ENCODE results near the gene MAP2K4. TPM values are rescaled to one million over a fixed set of nuclear protein-coding genes. Genes with fewer than 3 reads are reported as not detected.

Gene MAP2K4
- total RNA-seq, 3 donors from 2014 or later = 27.0 to 47.5 (median 32.7) TPM

DNA sequence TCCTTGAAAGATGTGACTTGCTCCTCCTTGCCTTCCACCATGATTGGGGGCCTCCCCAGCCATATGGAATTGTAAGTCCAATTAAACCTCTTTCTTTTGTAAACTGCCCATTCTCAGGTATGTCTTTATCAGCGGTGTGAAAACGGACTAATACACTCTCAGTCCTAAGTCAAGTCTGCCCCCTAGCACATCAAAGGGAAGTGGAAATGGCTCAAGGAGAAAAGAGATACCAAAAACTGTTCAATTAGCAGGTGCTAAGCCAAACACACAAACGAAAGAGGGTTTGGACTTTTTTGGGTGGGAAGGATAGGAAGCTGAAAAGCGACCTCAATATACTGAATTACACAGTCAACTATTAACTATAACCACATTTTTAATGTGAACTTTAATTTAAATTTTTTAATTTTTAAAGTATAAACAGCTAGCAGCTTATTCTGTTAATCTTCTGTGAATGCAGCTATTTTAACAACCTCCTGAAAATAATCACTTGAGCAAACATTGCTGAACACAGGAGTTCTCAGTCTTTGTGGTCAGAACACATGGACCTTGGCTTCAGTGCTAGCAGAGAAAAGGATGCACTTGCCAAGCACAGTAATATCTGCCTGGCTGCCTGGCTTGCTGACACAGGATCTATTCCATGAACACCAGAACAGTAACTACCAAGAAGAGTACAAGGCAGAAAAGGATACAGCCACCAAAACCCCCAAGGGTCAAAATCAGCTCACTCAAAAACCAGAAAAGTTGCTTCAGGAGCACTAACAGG lies 34.3 kb upstream of the MAP2K4 start:
- TF ChIP-seq, protein P1, sequence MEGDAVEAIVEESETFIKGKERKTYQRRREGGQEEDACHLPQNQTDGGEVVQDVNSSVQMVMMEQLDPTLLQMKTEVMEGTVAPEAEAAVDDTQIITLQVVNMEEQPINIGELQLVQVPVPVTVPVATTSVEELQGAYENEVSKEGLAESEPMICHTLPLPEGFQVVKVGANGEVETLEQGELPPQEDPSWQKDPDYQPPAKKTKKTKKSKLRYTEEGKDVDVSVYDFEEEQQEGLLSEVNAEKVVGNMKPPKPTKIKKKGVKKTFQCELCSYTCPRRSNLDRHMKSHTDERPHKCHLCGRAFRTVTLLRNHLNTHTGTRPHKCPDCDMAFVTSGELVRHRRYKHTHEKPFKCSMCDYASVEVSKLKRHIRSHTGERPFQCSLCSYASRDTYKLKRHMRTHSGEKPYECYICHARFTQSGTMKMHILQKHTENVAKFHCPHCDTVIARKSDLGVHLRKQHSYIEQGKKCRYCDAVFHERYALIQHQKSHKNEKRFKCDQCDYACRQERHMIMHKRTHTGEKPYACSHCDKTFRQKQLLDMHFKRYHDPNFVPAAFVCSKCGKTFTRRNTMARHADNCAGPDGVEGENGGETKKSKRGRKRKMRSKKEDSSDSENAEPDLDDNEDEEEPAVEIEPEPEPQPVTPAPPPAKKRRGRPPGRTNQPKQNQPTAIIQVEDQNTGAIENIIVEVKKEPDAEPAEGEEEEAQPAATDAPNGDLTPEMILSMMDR (IDR thresholded peaks at IDR 0.05) = no peak
- ATAC-seq (no peak), DNase-seq (no peak)
- Histone ChIP-seq H3K4me1 (ENCODE audit: low read depth) (peaks cover 6% of the 10 kb centered on the region), H3K4me3 (no peak overlapping the region), H3K36me3 (ENCODE audit: low read depth) (no peaks in the 10 kb centered on the region), H3K9me3 (no peaks in the 10 kb centered on the region)
- intact Hi-C loops (cut with DNase I, micrococcal nuclease) = loop anchor here in 1 of 2 donors (10.0 kb wide), 1 partner anchor 1112 kb away; no protein-coding TSS in a partner anchor

DNA sequence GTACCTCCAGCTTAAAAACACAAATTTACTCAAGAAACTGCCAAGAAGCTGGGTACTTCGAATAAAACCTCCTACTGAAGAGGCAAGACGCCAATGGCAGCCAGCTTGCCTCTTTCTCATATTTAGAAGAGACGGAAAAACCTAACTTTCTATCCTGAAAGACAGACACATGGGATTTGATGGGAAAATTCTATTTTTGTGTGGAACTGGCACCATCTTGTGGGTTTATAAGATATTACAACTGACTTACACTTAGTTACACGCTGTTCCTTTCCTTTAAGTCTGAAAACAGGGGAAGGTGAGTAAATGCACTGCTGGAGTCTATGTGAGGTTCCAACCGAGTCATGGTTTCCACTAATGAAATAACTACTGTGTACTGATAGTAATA lies 33.7 kb upstream of the MAP2K4 start:
- no peaks in the 10 kb centered on the region for H3K36me3 ChIP-seq (ENCODE audit: low read depth)
- peaks cover 6% of the 10 kb centered on the region for H3K4me1 ChIP-seq (ENCODE audit: low read depth)
- no peak overlapping the region for H3K4me3 ChIP-seq
- no peak for DNase-seq
- no peaks in the 10 kb centered on the region for H3K9me3 ChIP-seq
- intact Hi-C loops (cut with DNase I, micrococcal nuclease) = loop anchor here in 1 of 2 donors (10.0 kb wide), 1 partner anchor 1112 kb away; no protein-coding TSS in a partner anchor
- peak; percentile 31 for ATAC-seq
- TF ChIP-seq, protein P1 (IDR thresholded peaks at IDR 0.05) = no peak

DNA sequence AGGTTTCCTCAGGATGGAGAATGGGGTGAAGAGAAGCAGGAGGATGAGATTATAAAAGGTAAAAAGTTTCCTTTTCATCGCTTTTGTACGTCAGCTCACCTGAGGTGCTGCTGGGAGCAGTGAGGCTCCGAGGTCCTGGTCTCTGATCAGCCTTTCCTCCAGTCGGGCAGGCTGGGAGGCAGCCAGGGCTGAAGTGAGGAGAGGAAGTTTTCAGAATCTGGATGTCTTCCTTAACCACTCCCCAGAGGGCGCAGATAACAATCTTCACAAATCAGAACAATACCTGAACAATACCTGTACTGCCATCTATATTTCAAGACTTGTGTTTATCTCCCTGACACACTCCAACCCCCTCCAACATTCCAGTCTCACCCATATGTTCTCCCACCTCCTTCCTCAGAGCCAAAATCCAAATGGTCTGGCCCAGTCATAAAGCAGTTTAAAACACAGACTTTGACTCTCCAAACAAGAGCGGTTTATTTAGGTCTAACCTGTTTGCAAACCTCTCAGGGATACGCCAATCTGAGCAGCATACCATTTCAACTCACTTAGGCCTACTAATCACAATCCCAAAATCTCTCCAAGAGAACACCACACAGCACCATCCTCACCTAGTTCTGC lies 30.2 kb upstream of the MAP2K4 start:
- Histone ChIP-seq H3K4me1 (ENCODE audit: low read depth) (peaks cover 6% of the 10 kb centered on the region), H3K9me3 (no peaks in the 10 kb centered on the region), H3K4me3 (no peak overlapping the region), H3K36me3 (ENCODE audit: low read depth) (no peaks in the 10 kb centered on the region)
- TF ChIP-seq, protein P1 (IDR thresholded peaks at IDR 0.05) = no peak
- intact Hi-C loops (cut with DNase I, micrococcal nuclease) = no loop called here
- ATAC-seq = peak; percentile 84
- peak in 2 of 3 donors; percentile 41 to 65 for DNase-seq

DNA sequence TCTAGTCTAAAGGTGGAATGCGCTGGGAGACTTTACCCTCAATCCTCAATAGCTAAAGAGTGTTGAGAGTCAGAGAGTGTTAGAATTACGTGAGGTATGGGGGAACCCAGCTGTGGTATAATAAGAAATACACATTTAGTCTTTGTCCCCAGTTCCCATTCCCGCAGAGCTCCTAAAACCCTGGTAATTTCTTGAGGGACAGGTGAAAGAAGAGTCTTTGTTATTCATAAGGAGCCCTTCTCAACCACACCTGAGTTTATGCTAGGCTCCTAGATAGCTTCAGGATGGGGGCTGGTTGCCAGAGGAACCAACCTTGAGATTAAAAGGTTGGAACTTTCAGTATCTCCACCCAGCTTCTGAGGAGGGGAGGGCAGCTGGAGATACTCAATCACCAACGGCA lies 29.2 kb upstream of the MAP2K4 start:
- Histone ChIP-seq H3K4me3 (no peak overlapping the region), H3K36me3 (ENCODE audit: low read depth) (no peaks in the 10 kb centered on the region), H3K4me1 (ENCODE audit: low read depth) (peaks cover 11% of the 10 kb centered on the region), H3K9me3 (no peaks in the 10 kb centered on the region)
- ATAC-seq (no peak), DNase-seq (no peak)
- TF ChIP-seq, protein P1 (IDR thresholded peaks at IDR 0.05) = no peak
- intact Hi-C loops (cut with DNase I, micrococcal nuclease) = no loop called here

DNA sequence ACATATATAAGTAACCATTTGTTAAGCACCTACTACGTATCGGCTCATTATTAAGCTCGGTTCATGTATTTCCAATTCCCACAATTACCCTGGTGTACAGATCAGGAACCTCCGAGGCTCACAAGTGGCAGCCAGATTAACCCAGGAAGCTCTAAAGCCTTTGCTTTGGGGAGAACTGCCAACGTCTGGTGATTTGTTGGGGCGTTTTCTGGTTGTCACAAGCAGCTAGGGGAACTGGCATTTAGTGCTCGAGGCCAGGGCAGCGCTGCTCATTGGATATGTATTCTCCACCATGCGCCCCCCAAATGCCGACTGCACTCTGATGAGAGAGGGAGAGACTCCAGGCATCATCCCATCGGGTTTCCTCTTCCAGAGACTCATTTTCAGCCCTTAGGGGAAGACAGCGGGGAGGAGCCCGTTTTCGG lies 23.9 kb upstream of the MAP2K4 start:
- Histone ChIP-seq H3K4me1 (ENCODE audit: low read depth) (peaks cover 11% of the 10 kb centered on the region), H3K36me3 (ENCODE audit: low read depth) (no peaks in the 10 kb centered on the region), H3K4me3 (peak overlapping the region; percentile 48), H3K9me3 (no peaks in the 10 kb centered on the region)
- intact Hi-C loops (cut with DNase I, micrococcal nuclease) = no loop called here
- DNase-seq (peak in 1 of 3 donors; percentile 61), ATAC-seq (peak; percentile 52)
- TF ChIP-seq, protein P1 (IDR thresholded peaks at IDR 0.05) = no peak

All from mucosa of descending colon (tissue), 3 donors.